ENCODE data around the gene ABI2.

The ABI2 gene

GRCh38 chr2:203432811-203433210 lies 104.6 kb downstream of the ABI2 start:
- DNase-seq = no peak

- no peak for DNase-seq
Observed at GRCh38 chr2:203436496-203436895, 108.3 kb downstream of the ABI2 start.

DNA sequence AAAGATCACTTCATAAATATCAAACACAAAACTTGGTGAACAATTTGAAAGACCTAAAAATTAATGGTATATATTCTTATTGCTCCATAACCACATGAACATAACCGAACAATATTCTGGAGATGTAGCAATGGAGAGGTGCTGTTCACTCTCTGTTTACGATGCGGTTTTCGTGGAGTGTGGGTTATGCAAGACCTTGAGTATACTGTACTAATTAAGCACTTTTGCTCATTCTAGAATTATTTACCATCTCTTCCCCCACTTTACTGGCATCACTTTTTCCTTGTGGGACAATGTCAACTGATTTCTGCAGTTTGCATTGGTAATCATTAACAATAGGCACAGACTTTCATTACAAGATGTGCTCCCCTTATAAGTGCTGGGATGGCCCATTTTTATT lies 109.3 kb downstream of the ABI2 start:
- no peak for DNase-seq

DNA sequence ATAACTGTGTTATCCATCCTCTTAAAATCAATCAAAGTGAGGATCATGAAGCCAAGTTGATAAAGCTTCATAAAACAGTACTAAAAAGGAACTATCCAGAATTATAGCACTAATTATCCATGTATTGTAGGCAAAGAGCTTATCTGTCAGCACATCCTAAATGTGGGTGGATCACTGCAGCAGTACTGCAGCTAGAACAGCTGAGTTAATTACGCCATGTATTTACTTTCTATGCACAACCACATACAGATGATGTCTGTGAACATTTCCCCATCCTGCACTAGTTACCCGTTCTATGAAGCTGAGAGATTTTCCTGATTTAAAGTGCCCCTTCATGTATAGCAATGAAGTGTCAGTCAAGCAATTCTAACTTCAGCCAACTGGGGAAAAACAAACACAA lies 110.3 kb downstream of the ABI2 start:
- DNase-seq = no peak

- DNase-seq = no peak
Observed at GRCh38 chr2:203440671-203441070, 112.5 kb downstream of the ABI2 start.

DNA sequence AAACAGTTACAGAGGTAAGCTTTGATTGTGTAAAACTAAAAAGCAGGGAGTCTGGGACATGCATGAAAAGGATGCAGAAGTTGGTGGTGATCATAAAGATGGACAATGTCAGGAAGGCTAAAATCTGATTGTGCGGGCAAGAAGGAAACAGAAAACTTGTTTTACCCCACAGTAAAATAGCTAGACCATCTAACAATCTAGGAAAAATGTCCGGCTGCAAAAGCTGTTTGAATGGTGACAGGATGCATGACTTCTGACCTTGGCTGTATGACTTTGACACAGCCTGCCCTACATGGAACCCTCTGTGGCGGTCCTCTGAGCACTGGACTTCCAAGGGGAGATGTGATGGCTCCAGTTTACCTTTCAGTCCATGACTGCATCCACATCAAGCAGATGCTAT lies 113.3 kb downstream of the ABI2 start:
- DNase-seq = no peak

GRCh38 chr2:203442463-203442862 lies 114.3 kb downstream of the ABI2 start:
- DNase-seq = no peak

DNA sequence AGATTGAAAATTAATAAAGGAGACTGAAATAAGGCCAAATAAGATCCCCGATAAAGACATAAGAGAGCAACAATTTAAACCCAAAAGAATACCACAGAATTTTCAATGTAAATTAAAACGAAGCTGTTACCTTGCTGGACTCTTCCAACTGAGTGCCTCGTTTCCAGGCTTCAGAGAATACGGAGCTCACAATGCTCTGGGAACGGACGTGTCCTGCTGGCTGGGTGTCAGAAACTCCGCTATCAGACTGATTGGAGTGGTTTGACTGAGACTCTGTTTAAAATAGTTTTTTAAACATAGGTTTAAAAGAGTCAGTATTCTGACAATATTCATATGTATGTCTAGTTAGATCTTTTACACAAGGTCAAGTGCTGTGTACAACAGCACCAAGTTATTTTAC lies 116.5 kb downstream of the ABI2 start:
- no peak for DNase-seq

GRCh38 chr2:203446071-203446481 lies 117.9 kb downstream of the ABI2 start:
- no peak for DNase-seq

- no peak for DNase-seq
Observed at GRCh38 chr2:203446780-203447179, 118.6 kb downstream of the ABI2 start.

DNA sequence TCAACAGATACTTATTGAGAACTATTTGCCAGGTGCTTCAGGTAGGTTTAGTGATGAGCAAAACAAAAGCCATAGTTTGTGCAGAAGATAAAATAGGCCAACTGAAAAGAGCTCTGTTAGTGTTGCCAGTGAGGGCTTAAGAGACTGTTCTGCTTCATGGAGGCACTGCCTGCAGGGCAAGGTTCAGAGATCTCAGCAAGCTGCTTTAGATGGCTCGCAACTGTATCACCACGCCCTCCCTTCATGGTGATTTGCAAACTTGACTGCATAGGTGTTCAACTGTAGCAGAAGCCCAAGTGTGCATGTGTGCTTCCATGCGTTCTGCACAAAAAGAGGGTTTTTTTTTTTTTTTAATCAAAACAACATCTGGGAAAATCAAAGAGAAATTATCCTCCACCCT lies 122.4 kb downstream of the ABI2 start:
- no peak for DNase-seq

DNA sequence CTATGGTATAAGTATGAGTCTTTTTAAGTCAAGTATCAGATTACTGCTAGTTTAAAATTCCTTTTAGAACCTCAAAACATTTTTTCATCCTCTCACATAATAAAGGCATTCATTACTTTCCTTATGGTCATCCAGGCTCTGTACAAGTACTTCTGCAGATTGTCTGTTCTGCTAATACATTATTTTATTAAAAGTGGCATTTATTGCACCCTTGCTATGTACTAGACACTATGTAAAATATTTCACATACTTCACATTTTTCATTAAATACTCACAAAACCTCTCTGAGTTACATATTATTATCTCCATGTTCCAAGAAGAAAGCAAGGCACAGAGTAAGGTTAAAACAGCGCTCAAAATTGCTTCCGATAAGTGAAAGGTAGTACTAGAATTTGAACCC lies 122.8 kb downstream of the ABI2 start:
- no peak for DNase-seq

- no peak for DNase-seq
Observed at GRCh38 chr2:203451689-203452088, 123.5 kb downstream of the ABI2 start.

- peak; percentile 83 for DNase-seq
Observed at GRCh38 chr2:203453858-203454451, 125.8 kb downstream of the ABI2 start.

DNA sequence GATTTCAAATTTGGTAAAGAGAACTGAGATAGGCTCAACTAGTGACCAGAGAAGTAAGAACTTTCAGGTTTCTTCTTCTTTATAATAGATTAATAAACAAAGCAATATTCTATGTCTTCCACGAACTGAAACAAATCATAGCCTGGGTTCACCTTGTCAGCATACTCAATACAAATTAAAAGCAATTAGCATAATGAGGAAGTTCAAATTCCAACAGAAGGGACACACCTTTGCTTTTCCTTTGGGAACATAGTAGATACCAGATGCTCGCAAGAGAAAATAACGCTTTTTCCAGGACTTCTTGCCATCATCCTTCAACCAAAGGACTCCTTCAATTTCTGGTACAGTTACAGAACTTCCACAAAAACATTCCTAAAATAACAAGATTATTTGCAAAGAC lies 127.0 kb downstream of the ABI2 start:
- DNase-seq = no peak

DNA sequence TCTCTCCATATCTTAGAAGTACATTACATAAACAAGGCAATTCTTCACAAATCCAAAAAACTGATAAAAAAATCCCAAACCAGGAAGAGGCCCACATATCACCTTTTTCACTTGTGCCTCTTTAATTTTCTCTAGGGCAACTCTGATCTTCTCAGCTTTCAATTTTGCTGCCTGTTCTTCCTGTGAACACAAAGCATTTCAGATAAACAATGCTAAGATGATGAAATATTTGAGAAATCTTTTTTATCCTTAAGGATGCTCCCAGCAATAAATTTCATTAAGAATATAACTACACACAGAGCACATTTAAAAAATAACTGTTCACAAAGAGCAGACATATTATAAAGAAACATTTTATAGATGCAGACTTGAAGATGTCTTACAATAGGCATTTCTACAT lies 133.6 kb downstream of the ABI2 start:
- DNase-seq = no peak

- no peak for DNase-seq
Observed at GRCh38 chr2:203462308-203462707, 134.1 kb downstream of the ABI2 start.

DNA sequence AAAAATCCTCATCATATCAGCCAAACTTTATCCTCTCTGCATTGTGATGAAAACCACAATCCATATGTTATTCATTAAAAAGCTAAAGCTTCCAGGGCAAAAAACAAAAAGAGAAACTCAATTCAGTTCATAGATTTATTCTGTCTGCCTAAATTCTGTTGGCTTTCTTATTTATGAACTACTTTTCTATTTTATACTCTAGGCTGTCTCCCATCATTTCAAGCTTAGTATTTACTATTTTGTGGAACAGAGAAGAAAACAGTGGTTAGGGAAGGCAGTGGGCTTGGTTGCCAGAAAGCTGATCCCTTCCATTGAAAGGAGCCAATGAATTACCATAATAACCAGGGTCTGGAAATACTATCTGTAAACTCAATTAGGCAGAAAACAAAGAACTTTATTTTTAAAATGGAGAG lies 135.1 kb downstream of the ABI2 start:
- no peak for DNase-seq

DNA sequence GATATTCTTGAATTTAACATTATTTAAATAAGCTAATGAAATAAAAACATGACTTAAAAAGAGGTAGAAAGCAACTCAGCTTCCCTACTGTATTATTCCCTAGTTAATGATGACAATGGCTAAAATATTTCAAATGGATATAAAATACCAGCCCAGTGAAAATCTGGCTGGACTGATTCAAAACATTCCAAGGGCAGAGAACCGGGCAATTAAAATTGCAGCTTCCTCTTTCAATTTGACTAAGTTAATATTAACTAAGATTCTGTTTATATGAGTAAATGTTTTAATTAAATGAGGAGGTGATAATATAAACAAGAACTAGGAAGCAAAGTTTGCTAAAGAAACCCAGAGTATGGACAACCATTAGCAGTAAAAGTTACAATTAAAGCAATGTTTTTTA lies 141.4 kb downstream of the ABI2 start:
- DNase-seq = no peak

- DNase-seq = peak; percentile 22
Observed at GRCh38 chr2:203470371-203470770, 142.2 kb downstream of the ABI2 start.

GRCh38 chr2:203471323-203471722 lies 143.1 kb downstream of the ABI2 start:
- DNase-seq = no peak

DNA sequence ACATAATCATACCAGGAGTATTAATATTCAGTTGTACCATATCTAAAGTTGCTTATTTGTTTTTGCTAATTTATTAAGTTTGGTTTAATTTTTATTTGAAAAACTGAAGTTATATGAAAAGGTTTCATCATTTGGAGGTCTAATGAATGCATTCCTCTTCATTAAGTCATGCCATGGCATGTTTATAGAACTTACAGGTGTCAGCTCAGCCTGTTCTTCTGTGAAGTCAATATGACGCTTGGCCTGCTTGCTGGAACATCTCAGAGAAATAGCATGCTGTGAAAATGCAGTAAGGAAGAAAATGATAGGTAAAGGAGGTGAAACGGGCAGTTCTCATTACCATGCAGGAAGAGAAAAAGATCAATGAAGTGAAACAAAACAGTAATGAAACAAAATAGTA lies 148.7 kb downstream of the ABI2 start:
- DNase-seq = no peak

DNA sequence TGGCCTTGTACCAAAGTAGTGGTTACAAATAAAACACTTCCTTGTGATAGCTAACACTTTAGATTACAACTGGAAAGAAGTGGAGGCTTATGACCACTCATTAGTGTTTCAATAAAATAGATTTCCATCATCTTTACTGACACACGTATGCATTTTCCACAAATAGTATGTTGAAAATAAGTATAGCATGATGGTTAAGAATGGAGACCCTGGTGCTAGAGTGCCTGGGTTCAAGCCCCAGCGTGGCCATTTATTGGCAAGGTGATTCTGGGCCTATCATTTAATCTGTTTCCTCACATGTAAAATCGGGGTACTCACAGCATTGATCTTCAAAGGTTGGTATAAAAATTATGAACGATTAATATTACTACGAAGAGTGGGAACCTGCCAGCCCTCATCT lies 152.4 kb downstream of the ABI2 start:
- no peak for DNase-seq

DNA sequence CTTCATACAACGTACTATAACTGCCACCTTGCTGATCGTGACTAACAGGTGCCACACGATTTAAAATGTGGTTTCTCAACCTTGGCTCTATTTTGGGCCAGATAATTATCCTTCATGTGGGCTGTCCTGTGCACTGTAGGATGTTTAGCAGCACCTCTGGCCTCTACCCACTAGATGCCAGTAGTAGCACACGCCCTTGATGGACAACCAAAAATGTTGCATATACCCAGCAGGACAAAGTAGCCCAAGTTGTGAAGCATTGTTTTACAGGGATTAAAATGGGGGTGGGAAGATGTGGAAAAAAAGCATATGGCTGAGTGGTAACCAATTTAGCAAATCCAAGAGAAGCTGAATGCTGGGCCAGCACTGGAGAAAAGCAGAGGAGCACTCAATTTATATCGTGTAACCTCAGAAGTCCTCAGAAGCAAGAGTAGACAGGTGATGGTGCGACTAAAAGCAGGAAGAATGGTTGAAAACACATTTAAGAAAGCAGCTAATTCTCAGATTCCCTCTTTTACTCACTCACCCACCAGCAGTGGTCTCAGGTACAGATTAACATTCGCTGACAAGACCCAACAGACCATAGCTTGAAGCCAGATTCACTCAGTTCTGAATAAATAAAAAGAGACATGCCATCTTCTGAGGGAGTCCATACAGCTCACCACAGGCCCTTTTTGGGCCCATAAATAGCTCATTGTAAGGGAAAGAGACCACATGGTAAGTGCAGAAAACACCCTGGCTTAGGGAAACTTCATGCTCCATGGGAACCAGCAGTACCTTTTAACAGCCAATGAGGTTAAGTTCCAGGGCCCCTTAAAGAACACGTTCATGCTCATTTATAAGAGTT lies 156.3 kb downstream of the ABI2 start:
- DNase-seq = peak; percentile 7

DNA sequence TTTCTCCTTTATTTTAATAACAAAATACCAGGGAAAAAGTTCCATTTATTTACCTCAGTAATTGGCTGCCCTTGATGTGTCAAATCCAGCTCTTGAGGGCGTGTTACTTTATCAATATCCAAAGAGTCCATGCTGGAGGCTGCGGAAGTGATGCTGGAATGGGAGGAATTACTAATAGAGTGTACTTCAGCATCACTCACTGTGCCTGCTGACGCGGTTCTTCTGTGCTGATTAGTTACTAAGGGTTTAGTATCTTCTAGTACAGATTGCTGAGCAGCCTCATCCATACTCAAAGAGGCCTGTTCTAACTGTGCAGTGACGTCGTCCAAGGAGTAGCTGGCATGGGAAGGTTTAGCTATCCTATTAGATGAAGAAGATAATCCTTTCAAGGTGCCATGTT lies 161.3 kb downstream of the ABI2 start:
- no peak for DNase-seq

All from kidney glomerular epithelial cell (primary cell).